A549 (cell line): Measurements from ENCODE around the gene CAPN7.

Source experiments
- BHLHE40 ChIP-seq: IDR thresholded peaks from 2 replicates; pipeline ENCODE4 v1.6.1; 2012; ENCODE audit warnings: low read depth, low read length, inconsistent platforms
- CTCF ChIP-seq: fragments of >200 bp; sonication (Bioruptor Twin); formaldehyde crosslinking; IDR thresholded peaks from 3 replicates; pipeline ENCODE4 v1.5.1; 2016
- EP300 ChIP-seq, 2 experiments: fragments of >200 bp; sonication (Bioruptor Twin); formaldehyde crosslinking; IDR thresholded peaks; 2 replicates in 1 of 2; 3 replicates in 1 of 2; pipeline ENCODE4 v1.6.1; 2016 to 2017
- HEYL ChIP-seq: fragments of 250-450 bp; sonication (Bioruptor Pico); IDR thresholded peaks from 2 replicates; pipeline ENCODE4 v1.8.0; 2021; ENCODE audit warnings: mild to moderate bottlenecking, moderate library complexity
- JUNB ChIP-seq: fragments of >200 bp; sonication (Bioruptor Twin); formaldehyde crosslinking; IDR thresholded peaks from 2 replicates; pipeline ENCODE4 v1.6.1; 2016
- NR3C1 ChIP-seq: fragments of >200 bp; sonication (Bioruptor Twin); formaldehyde crosslinking; IDR thresholded peaks from 3 replicates; pipeline ENCODE4 v1.6.1; 2017
- PHF8 ChIP-seq: fragments of 200-600 bp; sonication (generic); IDR thresholded peaks from 2 replicates; pipeline ENCODE4 v1.6.1; 2016; ENCODE audit warnings: low read depth, mild to moderate bottlenecking, antibody characterized with exemption, moderate library complexity, borderline replicate concordance
- POLR2A ChIP-seq: IDR thresholded peaks from 2 replicates; pipeline ENCODE4 v1.6.1; 2012; ENCODE audit warnings: mild to moderate bottlenecking, low read length
- RAD21 ChIP-seq, 2 experiments: fragments of >200 bp in 1 of 2; sonication (Bioruptor Twin) in 1 of 2; formaldehyde crosslinking in 1 of 2; IDR thresholded peaks in 1 of 2; conservative IDR thresholded peaks in 1 of 2; 2 replicates in 1 of 2; 3 replicates in 1 of 2; pipeline ENCODE4 v1.6.1; 2012 to 2018; ENCODE audit warnings: inconsistent platforms in 1 of 2
- RCOR1 ChIP-seq: fragments of 150-350 bp; IDR thresholded peaks from 2 replicates; pipeline ENCODE4 v1.6.1; 2014; ENCODE audit warnings: antibody characterized with exemption, low read length, low read depth
- RFX5 ChIP-seq: fragments of 450-650 bp; IDR thresholded peaks from 2 replicates; pipeline ENCODE4 v1.7.1; 2014; ENCODE audit warnings: antibody characterized with exemption, mild to moderate bottlenecking, moderate library complexity
- TF ChIP-seq, protein P1 (sequence below): fragments of 200-600 bp; sonication (generic); IDR thresholded peaks from 2 replicates; pipeline ENCODE4 v1.6.1; 2016; ENCODE audit warnings: antibody characterized with exemption, mild to moderate bottlenecking, moderate library complexity
- TF ChIP-seq, protein P2 (sequence below): fragments of 450-650 bp; IDR thresholded peaks from 2 replicates; pipeline ENCODE4 v1.6.1; 2014; ENCODE audit warnings: antibody characterized with exemption

GRCh38 chr3:15284121-15284889 is 78.3 kb downstream of the CAPN7 start:
- TF ChIP-seq, protein P1, sequence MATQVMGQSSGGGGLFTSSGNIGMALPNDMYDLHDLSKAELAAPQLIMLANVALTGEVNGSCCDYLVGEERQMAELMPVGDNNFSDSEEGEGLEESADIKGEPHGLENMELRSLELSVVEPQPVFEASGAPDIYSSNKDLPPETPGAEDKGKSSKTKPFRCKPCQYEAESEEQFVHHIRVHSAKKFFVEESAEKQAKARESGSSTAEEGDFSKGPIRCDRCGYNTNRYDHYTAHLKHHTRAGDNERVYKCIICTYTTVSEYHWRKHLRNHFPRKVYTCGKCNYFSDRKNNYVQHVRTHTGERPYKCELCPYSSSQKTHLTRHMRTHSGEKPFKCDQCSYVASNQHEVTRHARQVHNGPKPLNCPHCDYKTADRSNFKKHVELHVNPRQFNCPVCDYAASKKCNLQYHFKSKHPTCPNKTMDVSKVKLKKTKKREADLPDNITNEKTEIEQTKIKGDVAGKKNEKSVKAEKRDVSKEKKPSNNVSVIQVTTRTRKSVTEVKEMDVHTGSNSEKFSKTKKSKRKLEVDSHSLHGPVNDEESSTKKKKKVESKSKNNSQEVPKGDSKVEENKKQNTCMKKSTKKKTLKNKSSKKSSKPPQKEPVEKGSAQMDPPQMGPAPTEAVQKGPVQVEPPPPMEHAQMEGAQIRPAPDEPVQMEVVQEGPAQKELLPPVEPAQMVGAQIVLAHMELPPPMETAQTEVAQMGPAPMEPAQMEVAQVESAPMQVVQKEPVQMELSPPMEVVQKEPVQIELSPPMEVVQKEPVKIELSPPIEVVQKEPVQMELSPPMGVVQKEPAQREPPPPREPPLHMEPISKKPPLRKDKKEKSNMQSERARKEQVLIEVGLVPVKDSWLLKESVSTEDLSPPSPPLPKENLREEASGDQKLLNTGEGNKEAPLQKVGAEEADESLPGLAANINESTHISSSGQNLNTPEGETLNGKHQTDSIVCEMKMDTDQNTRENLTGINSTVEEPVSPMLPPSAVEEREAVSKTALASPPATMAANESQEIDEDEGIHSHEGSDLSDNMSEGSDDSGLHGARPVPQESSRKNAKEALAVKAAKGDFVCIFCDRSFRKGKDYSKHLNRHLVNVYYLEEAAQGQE: no peak
- TF ChIP-seq, protein P2, sequence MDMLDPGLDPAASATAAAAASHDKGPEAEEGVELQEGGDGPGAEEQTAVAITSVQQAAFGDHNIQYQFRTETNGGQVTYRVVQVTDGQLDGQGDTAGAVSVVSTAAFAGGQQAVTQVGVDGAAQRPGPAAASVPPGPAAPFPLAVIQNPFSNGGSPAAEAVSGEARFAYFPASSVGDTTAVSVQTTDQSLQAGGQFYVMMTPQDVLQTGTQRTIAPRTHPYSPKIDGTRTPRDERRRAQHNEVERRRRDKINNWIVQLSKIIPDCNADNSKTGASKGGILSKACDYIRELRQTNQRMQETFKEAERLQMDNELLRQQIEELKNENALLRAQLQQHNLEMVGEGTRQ: no peak
- TF ChIP-seq POLR2A (no peak), BHLHE40 (no peak), HEYL (no peak), EP300 (IDR thresholded peaks at IDR 0.05) (no peak), CTCF (no peak), JUNB (no peak), PHF8 (no peak), RCOR1 (no peak), RFX5 (no peak), RAD21 (conservative IDR thresholded peaks at IDR 0.05 in 1 of 2, IDR thresholded peaks at IDR 0.05 in 1 of 2) (no peak), NR3C1 (no peak)
